ENCODE data around the gene GNLY.
A peak's percentile ranks its signal among the peaks of the same experiment; 100 is the strongest.
"Not testable (repeated sequence)": the region's sequence is repeated elsewhere in the genome, so short reads cannot be mapped to it uniquely, and the experiment has no call there.

The GNLY gene

DNA sequence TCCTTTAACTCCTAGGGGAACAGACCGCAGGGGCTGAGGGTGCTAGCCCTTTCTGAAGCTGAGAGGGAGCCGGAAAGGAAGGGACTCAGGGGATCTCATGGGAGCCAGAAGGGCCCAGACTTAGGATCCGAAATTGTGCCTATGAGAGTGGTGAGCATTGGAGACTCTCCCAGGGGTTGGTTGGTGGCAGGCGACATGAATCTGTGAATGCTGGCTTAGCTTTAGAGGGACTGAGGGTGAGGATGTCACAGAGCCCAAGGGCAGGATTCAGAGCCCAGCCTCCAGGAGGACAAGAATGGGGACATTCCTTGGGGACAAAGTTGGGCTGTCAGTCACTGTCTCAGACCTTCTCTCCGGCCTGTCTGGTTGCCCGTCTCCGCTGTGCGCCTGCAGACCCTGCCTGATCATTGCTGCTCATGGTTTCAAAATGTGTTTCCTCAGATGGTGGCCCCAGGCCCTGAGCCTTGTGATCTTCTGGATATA lies 17.5 kb downstream of the GNLY start:
- no peak for DNase-seq

DNA sequence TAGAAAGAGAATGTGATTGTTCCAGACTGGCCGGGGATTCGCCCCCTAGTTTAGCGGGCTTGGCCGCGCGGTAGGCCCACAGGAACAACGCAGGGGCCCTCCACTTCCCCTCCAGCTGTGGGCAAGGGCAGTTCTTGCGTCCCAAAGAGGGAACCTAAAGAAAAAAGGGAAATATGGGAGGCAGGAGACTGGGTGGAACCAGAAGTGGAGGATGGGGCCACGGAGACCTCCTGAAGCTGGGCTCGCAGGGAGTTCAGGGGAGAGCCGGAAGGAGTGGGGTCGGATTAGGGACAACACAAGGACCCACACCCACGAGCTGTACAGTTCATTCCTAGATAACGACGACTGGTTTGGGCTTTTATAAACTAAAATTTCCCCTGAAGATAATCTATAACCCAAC lies 18.2 kb downstream of the GNLY start:
- DNase-seq, result no peak

DNA sequence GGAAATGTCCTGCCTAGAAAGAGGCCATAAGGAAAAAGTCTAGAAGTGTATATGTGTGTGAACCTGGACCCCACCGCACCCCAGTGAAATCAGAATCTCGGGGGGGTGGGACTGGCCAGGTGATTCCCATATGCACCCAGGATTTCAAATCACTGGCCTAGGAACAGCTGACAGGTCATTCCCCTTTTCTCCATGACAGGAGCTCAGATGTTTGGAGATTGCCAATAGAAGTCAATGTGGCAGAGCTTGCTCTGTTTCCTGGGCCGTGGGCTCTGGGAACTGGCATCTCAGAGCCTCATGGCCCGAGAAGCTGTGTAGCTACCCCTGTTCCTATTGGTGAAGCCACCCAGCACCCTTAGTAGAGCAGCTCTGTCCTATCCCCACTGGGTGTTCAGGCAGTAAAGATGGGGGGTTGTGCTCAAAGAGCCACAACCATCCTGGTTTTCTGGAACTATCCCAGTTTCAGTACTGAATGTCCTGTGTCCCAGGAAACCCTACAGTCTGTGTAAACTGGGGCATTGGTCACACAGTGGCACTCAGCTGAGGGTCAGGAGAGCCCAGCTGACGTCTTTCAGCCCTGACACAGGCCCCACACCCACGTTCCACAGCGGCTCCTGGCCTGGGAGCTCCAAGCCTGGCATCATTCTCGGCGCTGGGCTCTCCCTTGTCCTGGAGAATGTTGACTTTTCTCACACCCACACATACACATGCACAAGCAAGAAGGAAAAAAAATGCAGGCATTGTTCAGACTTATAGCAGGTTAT lies 18.9 kb downstream of the GNLY start:
- no peak for DNase-seq

DNA sequence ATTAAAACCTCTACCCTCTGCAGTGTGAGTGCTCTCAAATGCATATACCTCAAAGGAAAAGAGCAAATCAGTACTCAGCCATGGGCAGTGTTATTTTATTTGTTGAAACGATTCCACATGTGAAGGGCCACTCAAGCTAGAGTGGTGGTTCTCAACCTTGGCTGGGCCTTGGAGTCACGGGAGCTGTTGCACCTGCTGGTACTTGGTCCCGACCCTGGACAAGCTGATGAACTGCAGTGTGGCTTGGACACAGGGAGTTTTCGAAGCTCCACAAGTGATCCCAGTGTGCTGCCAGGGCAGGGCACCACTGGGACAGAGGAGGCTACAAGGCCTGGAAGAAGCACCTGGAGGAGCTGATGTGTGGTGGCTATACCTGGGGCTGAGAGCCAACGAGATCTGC lies 19.7 kb downstream of the GNLY start:
- DNase-seq, result no peak

DNA sequence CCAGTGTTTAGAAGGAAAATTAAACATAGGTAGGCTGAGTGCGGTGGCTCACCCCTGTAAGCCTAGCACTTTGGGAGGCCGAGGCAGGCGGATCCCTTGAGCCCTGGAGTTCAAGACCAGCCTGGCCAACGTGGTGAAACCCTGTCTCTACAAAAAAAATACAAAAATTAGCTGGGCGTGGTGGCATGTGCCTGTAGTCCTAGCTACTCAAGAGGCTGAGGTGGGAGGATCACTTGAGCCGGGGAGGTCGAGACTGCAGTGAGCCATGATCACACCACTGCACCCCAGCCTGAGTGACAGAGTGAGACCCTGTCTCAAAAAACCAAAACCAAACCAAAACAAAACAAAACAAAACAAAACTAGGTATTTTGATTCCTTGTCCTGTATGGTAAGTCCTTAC lies 20.3 kb downstream of the GNLY start:
- DNase-seq, result not testable (repeated sequence)

DNA sequence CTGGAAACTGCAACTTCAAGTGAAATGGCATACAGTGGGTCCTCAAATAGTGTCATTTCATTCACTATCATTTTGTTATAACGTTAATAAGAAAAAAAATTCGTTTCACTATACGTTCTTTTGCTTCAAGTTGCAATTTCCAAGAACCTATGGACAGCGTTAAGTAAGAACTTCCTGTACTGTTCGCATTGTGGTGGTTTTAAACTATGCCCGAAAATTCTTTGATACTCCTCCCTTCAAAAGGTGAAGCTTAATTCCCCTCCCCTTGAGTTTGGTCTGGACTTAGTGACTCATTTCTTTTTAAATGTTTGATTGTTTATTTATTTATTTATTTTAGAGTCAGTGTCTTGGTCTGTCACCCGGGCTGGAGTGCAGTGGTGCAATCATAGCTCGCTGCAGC lies 20.7 kb downstream of the GNLY start:
- DNase-seq, result no peak

DNA sequence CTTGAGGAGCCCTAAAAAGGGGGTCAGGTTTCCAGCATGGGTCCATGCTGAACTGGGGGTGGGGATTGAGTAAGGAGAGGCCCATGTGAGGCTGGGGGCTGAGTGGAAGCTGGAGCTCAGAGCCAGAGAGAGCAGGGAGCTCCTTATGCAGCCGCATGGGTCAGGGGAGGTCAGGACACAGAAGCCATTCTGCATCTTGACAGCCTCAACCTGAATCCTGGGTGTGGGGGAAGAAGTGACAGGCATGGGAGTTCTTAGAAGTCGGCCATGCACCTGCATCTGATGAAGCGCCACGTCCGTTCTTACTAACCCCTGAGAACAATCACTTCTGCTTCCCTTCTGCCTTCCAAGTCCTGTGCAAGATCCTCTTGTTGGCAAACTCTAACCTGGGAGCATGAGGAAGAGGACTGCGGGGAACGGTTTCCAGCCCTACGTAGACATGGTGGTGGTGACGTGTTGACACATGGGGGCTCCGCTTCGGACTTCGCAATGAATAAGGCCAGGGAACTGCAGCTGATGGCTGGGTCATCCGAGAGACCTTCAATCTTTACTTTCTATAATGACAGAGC lies 22.3 kb downstream of the GNLY start:
- no peak for DNase-seq

DNA sequence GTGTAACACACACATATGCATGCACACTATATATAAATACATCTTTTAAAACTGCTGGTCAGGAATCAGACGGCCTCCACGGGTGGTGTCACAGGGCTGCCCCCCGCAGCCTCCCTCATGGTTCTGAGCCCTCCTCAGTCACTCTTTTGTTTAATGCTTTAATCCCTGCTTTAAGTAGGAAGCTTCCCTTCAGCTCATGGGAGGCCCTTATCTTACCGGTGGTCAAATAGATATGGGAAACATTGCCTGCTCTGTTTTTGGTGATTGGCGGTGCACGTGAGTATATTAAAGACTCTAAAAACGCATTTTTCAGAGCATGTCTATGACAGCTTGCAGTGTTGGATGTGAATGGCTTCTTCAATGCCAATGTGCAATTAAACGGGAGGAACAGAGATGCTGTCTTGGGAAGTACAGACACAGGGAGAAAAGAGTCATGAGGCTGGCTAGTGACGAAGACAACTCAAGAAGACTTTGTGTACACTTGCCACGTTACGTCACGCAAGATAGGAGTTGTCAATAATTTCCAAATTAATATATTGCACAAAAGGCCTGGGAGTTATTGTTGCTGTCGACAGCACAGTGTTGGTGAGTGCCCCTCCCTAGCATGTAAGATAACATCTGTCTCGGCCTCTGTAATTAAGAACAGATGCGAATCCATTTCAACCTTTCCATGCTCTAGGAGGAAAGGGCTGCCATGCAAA lies 23.3 kb downstream of the GNLY start:
- no peak for DNase-seq

DNA sequence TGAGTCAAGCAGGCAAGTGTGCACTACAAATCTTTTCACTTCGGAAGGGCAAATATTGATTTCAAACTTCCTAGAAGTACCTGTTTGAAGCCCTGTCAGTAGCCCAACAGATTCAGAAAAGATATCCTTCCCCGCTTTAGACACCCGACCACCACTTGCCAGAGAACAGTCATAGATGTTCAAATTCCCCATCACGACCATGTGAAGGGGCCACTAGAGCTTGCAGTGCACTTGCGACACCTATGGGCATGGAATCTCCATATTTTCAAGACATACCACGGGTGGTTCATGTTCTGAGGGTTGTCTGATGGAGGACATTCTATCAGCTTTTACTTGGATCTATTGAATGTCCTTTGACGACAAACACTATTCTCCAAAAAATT lies 23.8 kb downstream of the GNLY start:
- DNase-seq, result no peak

DNA sequence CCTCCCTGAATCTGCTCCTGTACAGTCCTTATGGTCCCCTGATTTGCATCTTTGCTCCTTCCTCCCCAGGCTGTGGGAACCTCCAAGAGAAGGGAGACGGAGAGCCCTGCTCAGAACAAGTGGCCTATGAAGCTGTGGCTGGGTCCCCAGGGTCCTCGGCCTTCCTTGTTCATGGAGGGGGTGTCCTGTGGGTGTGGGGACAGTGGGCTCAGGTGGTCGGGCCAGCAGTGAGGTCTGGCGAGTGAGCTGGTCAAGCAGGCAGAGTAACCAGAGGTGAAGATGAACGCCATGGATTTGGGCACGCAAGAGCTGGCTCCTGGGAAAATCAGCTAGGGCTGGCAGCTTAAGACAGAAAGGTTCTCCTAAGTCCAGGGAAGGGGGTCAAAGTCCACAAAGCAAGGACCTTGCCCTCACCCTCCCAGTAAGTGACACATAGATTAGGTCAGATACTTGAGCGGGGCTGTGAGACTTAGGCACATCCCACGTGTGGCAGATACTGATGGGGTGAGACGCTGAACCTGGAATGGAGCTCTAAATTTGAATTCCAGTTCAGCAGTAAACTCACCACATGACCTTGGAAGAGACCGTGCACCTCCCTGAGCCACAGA lies 24.8 kb downstream of the GNLY start:
- no peak for DNase-seq

DNA sequence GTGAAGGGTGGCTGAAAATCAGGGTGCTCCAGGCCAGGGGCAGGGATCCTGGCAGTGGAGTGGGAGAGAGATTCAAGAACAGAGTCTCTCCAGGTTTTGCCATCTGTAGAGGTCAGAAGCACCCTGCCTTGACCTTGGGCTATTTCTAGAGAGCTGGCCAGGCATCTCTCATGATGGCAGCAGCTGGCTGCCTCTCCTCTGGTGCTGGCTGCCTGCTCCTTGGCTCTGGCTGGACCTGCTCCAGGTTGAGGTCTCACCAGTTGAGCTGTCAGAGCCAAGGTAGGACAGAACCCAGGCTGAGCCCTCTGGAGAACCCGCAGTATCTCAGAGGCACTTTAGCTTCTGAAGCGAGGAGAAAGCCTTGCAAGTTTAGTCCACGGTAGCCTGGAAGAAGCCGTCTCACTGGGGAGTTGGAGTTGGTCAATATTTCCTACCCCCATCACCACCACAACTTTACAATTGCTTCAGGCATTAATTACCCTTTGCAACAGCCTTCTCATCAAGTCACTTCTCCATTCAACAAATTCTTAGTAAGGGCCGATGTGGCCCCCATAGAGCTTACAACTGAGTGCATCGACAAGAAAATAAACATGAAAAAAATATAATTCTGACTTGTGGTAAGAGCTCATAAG lies 25.6 kb downstream of the GNLY start:
- no peak for DNase-seq

DNA sequence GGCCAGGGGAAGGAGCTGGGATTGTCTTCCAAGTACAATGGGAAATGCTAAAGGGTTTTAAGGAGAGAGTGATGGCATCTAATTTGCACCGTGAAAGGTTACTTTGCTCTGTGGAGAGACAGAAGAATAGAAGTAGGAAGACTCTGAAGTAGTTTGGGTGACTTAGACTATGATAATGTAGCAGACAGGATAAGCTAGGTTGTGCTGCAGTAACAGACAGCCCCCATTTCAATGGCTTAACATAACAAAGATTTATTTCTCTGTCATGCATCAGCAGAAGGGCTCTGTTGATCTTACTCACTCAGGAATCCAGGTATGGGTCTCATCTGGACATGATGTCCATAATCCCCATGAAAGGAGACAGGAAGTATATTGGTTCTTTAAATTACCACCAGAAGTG lies 26.4 kb downstream of the GNLY start:
- DNase-seq, result no peak

DNA sequence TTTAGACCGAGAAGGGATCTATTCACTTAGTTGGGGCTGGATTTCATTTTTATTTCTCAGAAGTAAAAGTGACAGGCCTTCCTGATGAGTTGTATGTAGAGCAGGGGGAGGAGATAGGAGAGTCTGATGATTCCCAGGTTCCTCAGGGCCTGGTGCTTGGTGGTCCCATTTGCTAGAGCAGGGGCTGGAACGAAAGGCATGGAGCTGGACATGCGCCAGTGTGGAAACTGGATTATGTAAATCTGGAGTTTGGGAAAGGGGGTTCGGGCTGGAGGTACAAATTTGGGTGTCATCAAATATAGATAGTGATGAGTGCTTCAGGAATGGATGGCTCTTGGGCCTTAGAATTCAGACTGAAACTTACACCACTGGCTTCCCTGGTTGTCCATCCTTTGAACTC lies 27.5 kb downstream of the GNLY start:
- DNase-seq, result no peak

DNA sequence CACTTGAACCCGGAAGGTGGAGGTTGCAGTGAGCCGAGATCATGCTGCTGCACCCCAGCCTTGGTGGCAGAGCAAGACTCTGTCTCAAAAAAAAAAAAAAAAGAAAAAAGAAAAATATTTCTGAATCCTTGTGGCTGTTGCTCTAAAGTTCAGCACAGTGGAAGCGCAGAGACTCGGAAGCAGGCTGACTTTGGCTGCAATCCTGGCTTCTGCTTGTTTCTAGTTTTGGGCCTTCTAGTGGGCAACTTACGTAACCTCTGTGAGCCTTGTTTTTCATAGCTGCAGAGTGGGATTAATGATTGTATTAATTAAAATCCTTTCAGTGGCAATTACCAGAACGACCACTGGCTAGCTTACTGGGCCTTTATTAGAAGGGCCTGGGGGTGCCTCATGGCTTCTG lies 28.4 kb downstream of the GNLY start:
- no peak for DNase-seq

DNA sequence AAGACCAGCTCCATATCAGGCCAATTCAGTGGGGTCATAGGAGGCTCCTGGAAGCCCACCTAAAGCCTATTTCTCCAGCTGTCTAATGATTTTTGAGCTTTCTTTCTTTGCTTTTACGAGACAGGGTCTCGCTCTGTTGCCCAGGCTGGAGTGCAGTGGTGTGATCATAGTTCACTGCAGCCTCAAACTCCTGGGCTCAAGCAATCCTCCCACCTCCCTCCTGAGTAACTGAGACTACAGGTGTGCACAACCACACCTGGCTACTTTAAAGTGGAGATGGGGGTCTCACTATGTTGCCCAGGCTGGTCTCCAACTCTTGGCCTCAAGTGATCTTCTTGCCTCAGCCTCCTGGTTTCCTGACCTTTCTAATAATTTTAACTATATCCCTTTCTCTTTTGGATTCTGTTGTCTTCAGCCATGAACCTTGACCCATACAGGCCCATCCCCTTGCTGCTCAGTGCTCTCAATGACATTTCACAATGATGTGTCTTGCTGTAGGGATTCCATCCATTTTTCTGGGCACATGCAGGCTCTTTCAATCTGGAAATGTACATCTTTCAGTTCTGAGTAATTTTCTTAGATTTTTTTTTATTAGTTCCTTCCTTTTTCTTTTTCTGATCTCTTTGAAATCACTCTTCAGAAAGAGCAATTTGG lies 29.7 kb downstream of the GNLY start:
- no peak for DNase-seq

DNA sequence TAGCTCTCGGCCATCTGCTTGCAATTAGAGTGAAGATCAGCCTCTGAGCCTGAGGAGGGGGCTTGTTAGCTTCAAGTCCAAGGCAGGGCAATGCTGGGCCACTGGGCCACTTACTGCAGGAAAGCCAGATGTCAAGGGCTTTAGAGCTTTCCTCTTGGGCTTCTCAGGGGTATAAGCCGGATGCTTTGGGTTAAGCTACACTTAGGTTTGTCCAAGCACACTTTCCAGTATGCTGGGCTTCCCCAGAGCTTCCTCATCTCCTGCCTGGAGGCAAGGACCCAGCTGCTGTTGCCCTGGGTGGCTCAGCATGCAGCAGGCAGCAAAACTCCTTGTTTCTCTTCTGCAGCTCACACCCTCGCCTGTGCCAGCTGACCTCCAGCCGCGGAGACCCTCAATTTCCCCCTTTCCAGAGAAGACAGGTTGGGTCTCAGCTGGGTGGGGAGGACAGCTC lies 30.6 kb downstream of the GNLY start:
- DNase-seq, result no peak

DNA sequence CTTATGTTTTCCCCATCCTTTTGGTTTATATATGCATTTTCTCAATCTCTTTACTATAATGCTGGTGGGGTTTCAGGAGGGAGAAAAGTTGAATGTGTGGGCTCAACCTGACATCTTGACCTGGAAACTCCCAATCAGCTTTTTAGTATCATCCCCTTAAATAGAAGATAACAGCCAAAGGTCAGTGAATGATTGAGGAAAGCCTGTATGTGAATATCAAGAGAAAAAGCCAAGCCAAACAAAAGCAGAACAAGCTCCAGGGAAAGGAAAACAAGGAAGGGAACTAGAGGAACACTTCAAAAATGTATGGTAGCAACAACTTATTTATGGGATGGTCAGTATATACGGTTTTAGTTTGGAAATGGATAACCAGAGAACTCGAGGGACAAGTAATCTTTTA lies 31.3 kb downstream of the GNLY start:
- no peak for DNase-seq

DNA sequence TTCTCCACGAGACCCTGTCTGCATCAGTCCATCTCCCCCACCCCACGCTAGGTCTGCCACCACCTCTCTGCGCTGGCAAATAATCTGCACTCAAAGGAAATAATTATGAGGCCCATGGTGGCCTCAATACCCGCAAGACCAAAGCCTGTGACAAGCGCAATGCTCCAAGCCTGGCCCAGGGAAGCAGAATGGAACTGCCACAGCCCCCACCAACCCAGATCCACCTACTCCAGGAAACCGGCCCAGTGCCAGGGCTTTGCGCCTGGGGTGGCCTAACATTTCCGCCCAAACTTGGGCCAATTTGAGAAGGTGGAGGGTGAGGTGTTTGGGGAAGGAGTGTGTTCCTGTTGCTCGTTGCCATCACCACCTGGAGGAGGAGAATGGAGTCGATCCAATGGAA lies 33.6 kb downstream of the GNLY start:
- no peak for DNase-seq

DNA sequence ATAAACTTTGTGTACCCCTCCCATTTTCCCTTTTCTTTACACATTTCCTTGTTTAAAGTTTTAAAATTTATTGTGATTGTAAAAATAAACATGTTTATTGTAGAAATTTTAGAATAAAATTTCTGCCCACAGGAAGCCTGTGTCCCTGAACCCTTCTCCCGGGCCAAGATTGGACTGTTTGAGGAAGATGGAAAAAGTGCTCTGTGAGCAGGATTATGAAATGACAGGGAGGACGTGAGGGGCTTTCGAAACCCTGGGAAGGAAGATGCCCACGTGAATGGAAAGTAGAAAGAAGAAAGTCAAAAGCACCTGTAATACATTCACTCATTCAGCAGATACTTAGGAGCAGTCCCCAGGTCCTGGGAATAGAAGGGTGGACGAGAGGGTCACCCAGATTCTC lies 34.2 kb downstream of the GNLY start:
- no peak for DNase-seq

DNA sequence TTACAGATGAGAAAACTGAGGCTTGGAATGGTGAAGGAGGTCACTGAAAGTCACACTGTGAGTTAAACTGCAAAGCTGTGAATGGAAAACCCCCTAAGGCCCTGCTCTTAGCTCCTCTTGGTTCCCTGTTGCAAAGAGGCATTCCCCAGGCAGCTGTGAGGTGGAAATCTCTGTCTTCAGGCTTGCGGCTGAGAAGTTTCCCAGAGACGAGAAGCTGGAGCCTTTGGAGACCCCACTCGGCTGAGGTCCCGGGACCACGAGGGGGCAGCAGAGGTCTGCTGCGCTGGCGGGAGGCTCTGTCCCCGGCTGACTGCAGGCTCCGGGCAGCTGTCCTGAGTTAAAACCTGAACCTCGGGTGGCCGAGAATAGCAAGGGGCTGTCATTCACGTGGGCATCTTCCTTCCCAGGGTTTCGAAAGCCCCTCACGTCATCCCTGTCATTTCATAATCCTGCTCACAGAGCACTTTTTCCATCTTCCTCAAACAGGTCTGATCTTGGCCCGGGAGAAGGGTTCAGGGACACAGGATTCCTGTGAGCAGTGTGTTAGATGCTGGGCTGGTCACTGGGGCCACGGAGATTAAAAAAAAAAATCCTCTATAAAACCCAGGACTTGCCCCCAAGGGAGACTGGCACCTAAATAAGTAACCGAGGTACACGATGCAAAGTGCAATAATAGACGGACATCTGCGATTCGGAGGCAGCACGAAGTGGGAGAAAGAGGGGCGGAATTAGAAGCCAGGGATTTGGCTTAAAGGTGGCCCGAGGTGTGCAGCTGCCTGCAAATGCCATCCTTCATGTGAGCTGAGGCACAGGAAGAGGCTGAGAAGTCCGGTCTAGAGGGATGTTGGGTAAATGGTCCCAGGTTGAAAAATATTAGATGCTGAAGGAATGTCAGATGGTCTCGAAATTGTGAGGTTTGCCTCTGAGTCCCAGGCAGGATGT lies 35.0 kb downstream of the GNLY start:
- DNase-seq, result peak; percentile 61

DNA sequence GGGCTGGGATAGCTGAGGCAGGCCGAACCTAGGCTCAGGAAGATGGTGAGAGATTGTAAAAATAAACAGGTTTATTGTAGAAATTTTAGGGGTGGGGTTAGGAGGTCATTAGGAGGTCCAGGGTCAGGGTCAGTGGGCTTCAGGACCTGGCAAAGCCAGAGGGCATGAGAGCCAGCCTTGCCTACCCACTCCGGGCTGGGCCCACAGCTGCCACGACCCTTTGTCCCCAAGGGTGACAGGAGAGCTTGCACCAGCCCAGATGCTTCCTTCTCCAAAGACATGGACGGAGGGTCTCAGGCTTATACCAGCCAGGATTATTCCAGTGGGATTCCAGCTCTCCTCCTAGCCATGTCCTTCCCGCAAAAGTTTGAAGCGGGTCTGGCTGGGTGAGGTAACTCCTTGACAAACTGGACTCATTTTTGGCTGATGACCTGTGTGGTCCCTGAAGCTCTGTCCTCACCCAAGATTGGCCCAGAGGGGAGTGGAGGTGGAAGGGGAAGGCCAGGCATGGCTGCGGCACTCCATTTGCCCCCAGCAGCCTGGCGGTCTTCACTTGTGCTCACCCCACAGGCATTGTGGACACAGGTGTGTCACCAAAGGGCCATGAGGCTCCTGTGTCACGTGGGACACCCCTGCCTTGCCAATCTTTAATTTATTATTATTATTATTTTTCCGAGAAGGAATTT lies 35.8 kb downstream of the GNLY start:
- DNase-seq, result no peak

Data from T-helper 9 cell (primary cell).